Measurements from ENCODE around the gene AIF1L.

The AIF1L gene

DNA sequence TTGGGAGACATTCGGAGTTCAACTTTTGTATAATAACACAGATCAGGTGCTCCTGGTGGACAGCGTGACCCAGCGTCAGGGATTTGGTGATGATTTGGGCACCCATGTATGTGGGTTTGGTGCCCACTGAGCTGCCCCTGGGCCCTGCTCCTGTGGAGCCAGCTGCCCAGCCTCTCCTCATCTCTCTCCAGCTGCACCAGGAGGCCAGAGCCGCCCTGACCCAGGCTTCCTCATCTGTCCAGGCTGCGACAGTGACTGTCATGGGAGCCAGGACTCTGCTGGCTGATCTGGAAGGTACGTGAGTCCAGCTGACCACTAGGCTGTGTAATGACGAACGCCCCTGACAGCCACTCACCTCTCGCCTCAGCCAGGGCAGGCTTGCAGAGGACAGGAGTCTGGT, 14.5 kb upstream of the AIF1L start:
- H2BK5ac ChIP-seq (ENCODE audit: low read length), result no peak overlapping the region
- H2BK15ac ChIP-seq (replicated peaks; ENCODE audit: low read depth), result no peak overlapping the region
- H3K4me2 ChIP-seq (ENCODE audit: low read length), result no peak overlapping the region
- no peaks in the 10 kb centered on the region for H3K79me1 ChIP-seq (ENCODE audit: low read length)
- no CpG with 5 or more reads among the region's 9 CpGs for WGBS (ENCODE audit: extremely low coverage, insufficient coverage, low lambda C conversion rate)
- H3K9ac ChIP-seq (ENCODE audit: low read length), result no peak overlapping the region
- no peak overlapping the region for H3K4ac ChIP-seq (ENCODE audit: low read depth, low read length)
- no peak overlapping the region for H2AK5ac ChIP-seq (ENCODE audit: low read length)
- H4K5ac ChIP-seq (ENCODE audit: low read length), result no peak overlapping the region
- no peak overlapping the region for H3K56ac ChIP-seq (ENCODE audit: low read length)
- no peaks in the 10 kb centered on the region for H3K27me3 ChIP-seq (ENCODE audit: insufficient read depth, low read length, poor library complexity)
- H3K23ac ChIP-seq (ENCODE audit: low read length), result no peak overlapping the region
- no peak overlapping the region for H3K4me3 ChIP-seq (ENCODE audit: low read length)
- no peak overlapping the region for H4K8ac ChIP-seq (ENCODE audit: low read depth, low read length)
- no peak for DNase-seq
- no peak overlapping the region for H3K27ac ChIP-seq (ENCODE audit: low read depth, low read length)
- H2BK120ac ChIP-seq (ENCODE audit: low read depth, low read length), result no peak overlapping the region
- no peaks in the 10 kb centered on the region for H3K79me2 ChIP-seq (ENCODE audit: control insufficient read depth, insufficient read depth, low read length)
- H3K4me1 ChIP-seq (ENCODE audit: control insufficient read depth, low read depth, low read length), result no peaks in the 10 kb centered on the region
- H3K18ac ChIP-seq (ENCODE audit: low read length), result no peak overlapping the region
- H3K36me3 ChIP-seq (ENCODE audit: control insufficient read depth, insufficient read depth, low read length), result no peaks in the 10 kb centered on the region

DNA sequence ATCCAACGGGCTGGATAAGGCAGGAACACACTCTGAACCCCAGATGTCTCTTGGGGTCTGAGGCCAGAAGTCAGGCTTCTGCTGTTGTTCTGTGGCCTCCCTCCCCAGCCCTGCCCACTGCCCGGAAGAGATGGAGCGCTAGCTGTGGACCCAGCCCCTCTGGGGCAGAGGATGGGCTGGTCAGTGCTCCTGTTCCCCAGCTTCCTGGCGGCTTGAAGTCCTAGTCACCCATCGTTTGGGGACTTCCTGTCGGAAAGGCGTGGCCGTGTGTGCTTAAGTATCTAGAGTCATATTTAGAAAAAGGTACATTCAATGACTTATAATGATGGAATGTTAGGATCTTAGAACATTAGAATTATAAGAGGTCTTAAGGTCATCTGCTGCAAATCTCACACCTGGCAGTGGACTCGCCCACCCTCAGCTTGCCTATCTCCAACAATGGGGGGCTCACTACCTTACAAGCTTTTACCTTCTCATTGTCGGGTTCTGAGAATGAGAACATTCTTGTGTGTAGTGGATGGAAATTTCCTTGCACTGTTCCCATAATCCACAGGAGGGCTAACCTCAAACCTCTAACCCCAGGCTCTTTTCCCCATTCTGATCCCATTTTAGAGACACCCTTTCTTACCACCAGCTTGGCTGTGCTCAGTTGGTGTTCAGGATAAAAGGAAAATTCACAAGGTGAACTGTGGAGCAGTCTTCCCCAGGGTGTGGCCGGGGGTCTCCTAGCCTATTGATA, 13.4 kb upstream of the AIF1L start:
- H3K4me2 ChIP-seq (ENCODE audit: low read length), result no peak overlapping the region
- peaks cover 3% of the 10 kb centered on the region for H3K36me3 ChIP-seq (ENCODE audit: control insufficient read depth, insufficient read depth, low read length)
- no peak overlapping the region for H2BK15ac ChIP-seq (replicated peaks; ENCODE audit: low read depth)
- no peak for DNase-seq
- no peaks in the 10 kb centered on the region for H3K27me3 ChIP-seq (ENCODE audit: insufficient read depth, low read length, poor library complexity)
- H3K9ac ChIP-seq (ENCODE audit: low read length), result no peak overlapping the region
- no peak overlapping the region for H3K4ac ChIP-seq (ENCODE audit: low read depth, low read length)
- no peak overlapping the region for H4K5ac ChIP-seq (ENCODE audit: low read length)
- H4K8ac ChIP-seq (ENCODE audit: low read depth, low read length), result no peak overlapping the region
- H3K4me3 ChIP-seq (ENCODE audit: low read length), result no peak overlapping the region
- no peak overlapping the region for H2BK5ac ChIP-seq (ENCODE audit: low read length)
- no peaks in the 10 kb centered on the region for H3K79me2 ChIP-seq (ENCODE audit: control insufficient read depth, insufficient read depth, low read length)
- H3K23ac ChIP-seq (ENCODE audit: low read length), result no peak overlapping the region
- no CpG with 5 or more reads among the region's 11 CpGs for WGBS (ENCODE audit: extremely low coverage, insufficient coverage, low lambda C conversion rate)
- no peak overlapping the region for H2AK5ac ChIP-seq (ENCODE audit: low read length)
- no peak overlapping the region for H2BK120ac ChIP-seq (ENCODE audit: low read depth, low read length)
- no peak overlapping the region for H3K27ac ChIP-seq (ENCODE audit: low read depth, low read length)
- H3K4me1 ChIP-seq (ENCODE audit: control insufficient read depth, low read depth, low read length), result no peaks in the 10 kb centered on the region
- H3K79me1 ChIP-seq (ENCODE audit: low read length), result no peaks in the 10 kb centered on the region
- H3K18ac ChIP-seq (ENCODE audit: low read length), result no peak overlapping the region
- H3K56ac ChIP-seq (ENCODE audit: low read length), result no peak overlapping the region

DNA sequence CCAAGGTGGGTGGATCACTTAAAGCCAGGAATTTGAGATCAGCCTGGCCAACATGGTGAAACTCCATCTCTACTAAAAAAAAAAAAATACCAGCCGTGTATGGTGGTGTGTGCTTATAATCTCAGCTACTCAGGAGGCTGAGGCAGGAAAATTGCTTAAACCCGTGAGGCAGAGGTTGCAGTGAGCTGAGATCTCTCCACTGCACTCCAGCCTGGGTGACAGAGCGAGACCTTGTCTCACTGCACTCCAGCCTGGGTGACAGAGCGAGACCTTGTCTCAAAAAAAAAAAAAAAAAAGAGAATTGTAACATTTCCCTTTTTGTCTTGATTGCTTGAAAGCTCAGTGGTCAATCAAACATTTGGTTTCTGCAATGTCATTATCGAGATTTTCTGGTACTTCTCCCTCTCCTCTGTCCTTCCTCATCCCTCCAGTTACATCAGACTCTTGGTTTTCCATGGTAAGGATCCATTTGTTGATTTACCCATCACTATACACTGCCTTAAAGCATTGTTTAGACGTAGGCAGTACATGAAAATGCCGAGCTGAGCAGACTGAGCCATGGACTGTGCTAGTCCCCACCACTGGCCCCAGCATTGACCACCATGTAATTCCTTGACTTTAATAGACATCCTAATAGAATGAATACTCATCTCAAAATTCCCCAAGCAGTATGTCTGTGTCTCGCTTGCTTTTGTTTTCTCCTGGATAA, 11.5 kb upstream of the AIF1L start:
- Histone ChIP-seq H2BK120ac (ENCODE audit: low read depth, low read length) (no peak overlapping the region), H3K4me1 (ENCODE audit: control insufficient read depth, low read depth, low read length) (no peaks in the 10 kb centered on the region), H3K4me2 (ENCODE audit: low read length) (no peak overlapping the region), H3K36me3 (ENCODE audit: control insufficient read depth, insufficient read depth, low read length) (peaks cover 3% of the 10 kb centered on the region), H3K9ac (ENCODE audit: low read length) (no peak overlapping the region), H3K4ac (ENCODE audit: low read depth, low read length) (no peak overlapping the region), H2BK15ac (replicated peaks; ENCODE audit: low read depth) (no peak overlapping the region), H4K8ac (ENCODE audit: low read depth, low read length) (no peak overlapping the region), H3K79me1 (ENCODE audit: low read length) (no peaks in the 10 kb centered on the region), H2AK5ac (ENCODE audit: low read length) (no peak overlapping the region), H3K4me3 (ENCODE audit: low read length) (no peak overlapping the region), H3K23ac (ENCODE audit: low read length) (no peak overlapping the region), H4K5ac (ENCODE audit: low read length) (no peak overlapping the region), H2BK5ac (ENCODE audit: low read length) (no peak overlapping the region), H3K27ac (ENCODE audit: low read depth, low read length) (no peak overlapping the region), H3K56ac (ENCODE audit: low read length) (no peak overlapping the region), H3K79me2 (ENCODE audit: control insufficient read depth, insufficient read depth, low read length) (no peaks in the 10 kb centered on the region), H3K27me3 (ENCODE audit: insufficient read depth, low read length, poor library complexity) (no peaks in the 10 kb centered on the region), H3K18ac (ENCODE audit: low read length) (no peak overlapping the region)
- DNase-seq, result no peak
- no CpG with 5 or more reads among the region's 8 CpGs for WGBS (ENCODE audit: extremely low coverage, insufficient coverage, low lambda C conversion rate)

DNA sequence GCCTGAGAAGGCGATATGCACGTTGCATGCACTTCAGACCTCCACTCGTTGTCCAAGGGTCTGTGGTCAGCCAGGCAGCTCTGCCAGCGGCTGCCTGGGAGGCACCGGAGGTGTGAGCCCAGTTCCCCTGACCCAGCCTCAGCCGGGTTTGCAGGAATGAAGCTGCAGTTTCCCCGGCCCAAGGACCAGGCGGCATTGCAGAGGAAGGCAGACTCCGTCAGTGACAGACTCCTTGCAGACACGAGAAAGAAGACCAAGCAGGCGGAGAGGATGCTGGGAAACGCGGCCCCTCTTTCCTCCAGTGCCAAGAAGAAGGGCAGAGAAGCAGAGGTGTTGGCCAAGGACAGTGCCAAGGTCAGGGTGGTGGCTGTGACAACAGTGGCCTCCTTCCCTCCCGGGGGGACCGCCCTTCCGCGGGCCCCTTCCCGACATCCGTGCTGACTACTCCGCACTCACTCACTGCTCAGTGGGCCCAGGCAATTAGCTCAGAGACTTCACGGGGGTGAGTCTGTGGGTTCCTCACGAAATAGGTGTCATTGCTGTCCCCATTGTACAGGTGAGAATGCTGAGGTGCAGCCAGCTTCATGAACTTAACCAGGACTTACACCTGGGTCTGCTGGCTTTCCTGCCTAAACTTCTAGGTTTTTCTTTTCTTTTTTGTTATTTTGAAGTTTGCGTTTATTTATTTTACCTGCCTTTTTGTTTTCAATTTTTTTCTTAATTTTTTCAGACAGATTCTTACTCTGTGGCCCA, 10.8 kb upstream of the AIF1L start:
- Histone ChIP-seq H3K27me3 (ENCODE audit: insufficient read depth, low read length, poor library complexity) (no peaks in the 10 kb centered on the region), H3K23ac (ENCODE audit: low read length) (no peak overlapping the region), H3K4me3 (ENCODE audit: low read length) (no peak overlapping the region), H4K5ac (ENCODE audit: low read length) (no peak overlapping the region), H3K36me3 (ENCODE audit: control insufficient read depth, insufficient read depth, low read length) (peaks cover 4% of the 10 kb centered on the region), H3K4me2 (ENCODE audit: low read length) (no peak overlapping the region), H2BK5ac (ENCODE audit: low read length) (no peak overlapping the region), H2AK5ac (ENCODE audit: low read length) (no peak overlapping the region), H3K18ac (ENCODE audit: low read length) (no peak overlapping the region), H4K8ac (ENCODE audit: low read depth, low read length) (no peak overlapping the region), H3K27ac (ENCODE audit: low read depth, low read length) (no peak overlapping the region), H2BK120ac (ENCODE audit: low read depth, low read length) (no peak overlapping the region), H3K56ac (ENCODE audit: low read length) (no peak overlapping the region), H3K9ac (ENCODE audit: low read length) (no peak overlapping the region), H3K4me1 (ENCODE audit: control insufficient read depth, low read depth, low read length) (no peaks in the 10 kb centered on the region), H2BK15ac (replicated peaks; ENCODE audit: low read depth) (no peak overlapping the region), H3K4ac (ENCODE audit: low read depth, low read length) (no peak overlapping the region), H3K79me1 (ENCODE audit: low read length) (no peaks in the 10 kb centered on the region), H3K79me2 (ENCODE audit: control insufficient read depth, insufficient read depth, low read length) (no peaks in the 10 kb centered on the region)
- no CpG with 5 or more reads among the region's 23 CpGs for WGBS (ENCODE audit: extremely low coverage, insufficient coverage, low lambda C conversion rate)
- no peak for DNase-seq

DNA sequence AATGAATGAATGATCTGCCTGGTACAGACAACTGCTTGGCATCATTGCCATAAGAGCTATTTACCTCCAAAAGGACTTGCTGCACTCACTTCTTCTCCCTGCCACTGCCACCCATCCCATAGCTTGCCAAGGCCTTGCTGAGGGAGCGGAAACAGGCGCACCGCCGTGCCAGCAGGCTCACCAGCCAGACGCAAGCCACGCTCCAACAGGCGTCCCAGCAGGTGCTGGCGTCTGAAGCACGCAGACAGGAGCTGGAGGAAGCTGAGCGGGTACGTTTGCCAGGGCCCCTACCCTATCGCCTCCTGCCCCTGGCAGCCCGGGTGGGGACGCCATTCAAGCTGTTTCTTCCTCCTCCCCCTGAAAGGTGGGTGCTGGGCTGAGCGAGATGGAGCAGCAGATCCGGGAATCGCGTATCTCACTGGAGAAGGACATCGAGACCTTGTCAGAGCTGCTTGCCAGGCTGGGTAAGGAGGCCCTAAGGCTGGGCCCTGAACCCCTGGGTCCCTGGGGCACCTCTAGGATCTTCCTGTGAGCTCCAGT, 8.9 kb upstream of the AIF1L start:
- Histone ChIP-seq H3K4ac (ENCODE audit: low read depth, low read length) (no peak overlapping the region), H3K18ac (ENCODE audit: low read length) (no peak overlapping the region), H2BK120ac (ENCODE audit: low read depth, low read length) (no peak overlapping the region), H4K8ac (ENCODE audit: low read depth, low read length) (no peak overlapping the region), H2BK15ac (replicated peaks; ENCODE audit: low read depth) (no peak overlapping the region), H4K5ac (ENCODE audit: low read length) (no peak overlapping the region), H3K9ac (ENCODE audit: low read length) (no peak overlapping the region), H2AK5ac (ENCODE audit: low read length) (no peak overlapping the region), H3K27ac (ENCODE audit: low read depth, low read length) (no peak overlapping the region), H3K27me3 (ENCODE audit: insufficient read depth, low read length, poor library complexity) (no peaks in the 10 kb centered on the region), H3K4me2 (ENCODE audit: low read length) (no peak overlapping the region), H3K4me1 (ENCODE audit: control insufficient read depth, low read depth, low read length) (no peaks in the 10 kb centered on the region), H3K4me3 (ENCODE audit: low read length) (no peak overlapping the region), H3K56ac (ENCODE audit: low read length) (no peak overlapping the region), H3K79me1 (ENCODE audit: low read length) (no peaks in the 10 kb centered on the region), H3K23ac (ENCODE audit: low read length) (no peak overlapping the region), H2BK5ac (ENCODE audit: low read length) (no peak overlapping the region), H3K79me2 (ENCODE audit: control insufficient read depth, insufficient read depth, low read length) (no peaks in the 10 kb centered on the region), H3K36me3 (ENCODE audit: control insufficient read depth, insufficient read depth, low read length) (peaks cover 6% of the 10 kb centered on the region)
- no CpG with 5 or more reads among the region's 19 CpGs for WGBS (ENCODE audit: extremely low coverage, insufficient coverage, low lambda C conversion rate)
- DNase-seq, result no peak

Data from mesendoderm (in vitro differentiated cells).